Dermis blood vessel endothelial cell (primary cell): ENCODE measurements around the gene RTN1. TPM values are rescaled to one million over a fixed set of nuclear protein-coding genes. Genes with fewer than 3 reads are reported as not detected.

Source experiments
- DNase-seq: peaks from one replicate; pipeline ENCODE4 v3.0.0; 2010
- total RNA-seq: library from RNA; depleted of rRNA; stranded (reverse); fragments of >200 nt; gene quantifications from 2 replicates; pipeline ENCODE4 v1.2.3, GENCODE V29; 2014

Gene RTN1
- total RNA-seq, 1 donor from 2014 or later: not detected

GRCh38 chr14:59787045-59787674 is 83.4 kb downstream of the RTN1 start:
- DNase-seq: no peak

GRCh38 chr14:59785629-59786028 is 84.9 kb downstream of the RTN1 start:
- no peak for DNase-seq

- DNase-seq: no peak
Measured at GRCh38 chr14:59782760-59783159, 87.8 kb downstream of the RTN1 start.

GRCh38 chr14:59777006-59777579 is 93.5 kb downstream of the RTN1 start:
- no peak for DNase-seq

GRCh38 chr14:59776468-59776867 is 94.1 kb downstream of the RTN1 start:
- no peak for DNase-seq

- peak; percentile 83 for DNase-seq
Measured at GRCh38 chr14:59772233-59772632, 98.3 kb downstream of the RTN1 start.

GRCh38 chr14:59771577-59771976 is 99.0 kb downstream of the RTN1 start:
- peak; percentile 82 for DNase-seq

GRCh38 chr14:59769586-59769985 is 101.0 kb downstream of the RTN1 start:
- no peak for DNase-seq

GRCh38 chr14:59768855-59769375 is 101.7 kb downstream of the RTN1 start:
- DNase-seq: no peak

GRCh38 chr14:59761851-59762250 is 108.7 kb downstream of the RTN1 start:
- no peak for DNase-seq

- DNase-seq: no peak
Measured at GRCh38 chr14:59755409-59756135, 115.0 kb downstream of the RTN1 start.

GRCh38 chr14:59754256-59754655 is 116.3 kb downstream of the RTN1 start:
- no peak for DNase-seq

GRCh38 chr14:59753512-59753911 is 117.1 kb downstream of the RTN1 start:
- DNase-seq: no peak

GRCh38 chr14:59751578-59751977 is 119.0 kb downstream of the RTN1 start:
- no peak for DNase-seq

GRCh38 chr14:59739794-59740193 is 130.8 kb downstream of the RTN1 start:
- no peak for DNase-seq

- no peak for DNase-seq
Measured at GRCh38 chr14:59728304-59728703, 142.3 kb downstream of the RTN1 start.

GRCh38 chr14:59727073-59727661 is 143.4 kb downstream of the RTN1 start:
- no peak for DNase-seq

- no peak for DNase-seq
Measured at GRCh38 chr14:59711080-59711479, 159.5 kb downstream of the RTN1 start.

- DNase-seq: peak; percentile 24
Measured at GRCh38 chr14:59707778-59708561, 162.6 kb downstream of the RTN1 start.

GRCh38 chr14:59705866-59706265 is 164.7 kb downstream of the RTN1 start:
- DNase-seq: no peak

GRCh38 chr14:59705245-59705644 is 165.3 kb downstream of the RTN1 start:
- no peak for DNase-seq

- DNase-seq: no peak
Measured at GRCh38 chr14:59704054-59704645, 166.4 kb downstream of the RTN1 start.
